Measurements from ENCODE around the gene MUS81.

MUS81 gene

DNA sequence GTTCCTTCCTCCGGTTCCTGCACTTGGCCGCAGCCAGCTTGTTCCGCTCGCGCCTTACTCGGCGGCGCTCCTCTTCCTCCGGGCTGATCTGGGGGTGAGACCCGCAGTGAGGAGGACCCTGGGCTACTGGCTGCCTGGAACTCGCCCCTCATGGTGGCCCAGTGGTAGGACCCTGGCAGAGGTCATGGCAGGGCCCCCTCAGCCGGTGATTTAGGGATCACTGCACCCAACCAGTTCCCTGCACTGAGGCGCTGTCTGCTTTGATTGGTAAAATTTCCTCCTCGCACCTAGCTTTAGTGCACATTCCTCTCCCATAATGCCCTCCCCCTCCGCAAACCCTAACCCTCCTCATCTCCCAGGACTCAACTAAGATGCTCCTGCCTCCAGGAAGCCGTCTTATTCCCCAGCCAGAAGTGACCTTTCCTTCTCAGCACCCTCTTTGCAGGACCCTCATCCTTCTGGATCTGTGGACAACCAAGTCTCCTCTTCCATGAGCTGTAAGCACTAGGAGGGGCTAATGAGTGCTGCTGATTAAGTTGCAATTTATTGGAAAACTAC, 33.9 kb downstream of the MUS81 start:
- Histone ChIP-seq H3K36me3 (ENCODE audit: control insufficient read depth, insufficient read depth, low read length) (no peaks in the 10 kb centered on the region), H3K27me3 (ENCODE audit: control insufficient read depth, insufficient read depth, low read length, poor library complexity, severe bottlenecking) (peaks cover 62% of the 10 kb centered on the region), H3K4me1 (ENCODE audit: control insufficient read depth, insufficient read depth, low read length) (peaks cover 19% of the 10 kb centered on the region), H3K9me3 (ENCODE audit: control insufficient read depth, low read length) (no peaks in the 10 kb centered on the region), H3K27ac (ENCODE audit: insufficient read depth, low read depth, low read length, poor library complexity, severe bottlenecking) (no peak overlapping the region), H3K4me3 (ENCODE audit: insufficient read depth, low read depth, low read length) (no peak overlapping the region)
- 95% methylated on average over 16 of the region's 16 CpGs for WGBS, 2 experiments

DNA sequence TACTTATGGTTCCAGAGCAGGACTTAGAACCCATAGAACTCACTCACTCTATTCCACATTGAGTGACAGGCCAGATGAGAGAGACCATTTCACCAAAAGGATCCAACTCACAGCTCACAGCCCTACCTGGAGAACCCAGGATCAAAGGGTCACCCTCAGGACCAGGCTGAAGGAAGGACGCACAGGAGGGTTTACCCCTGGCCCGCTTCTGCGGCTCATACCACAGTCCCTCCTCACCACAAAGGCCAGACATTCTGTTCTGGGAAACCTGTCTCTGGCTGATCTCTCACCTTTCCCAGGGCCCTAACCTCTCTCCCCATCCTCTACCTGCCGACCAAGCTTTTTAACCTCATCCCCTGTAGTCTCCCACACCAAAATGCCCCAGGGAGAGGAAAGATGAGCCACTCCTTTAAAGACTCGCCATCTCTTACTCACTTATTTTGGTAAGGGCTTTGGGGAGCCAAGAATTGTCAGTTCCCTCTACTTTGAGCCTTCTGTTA, 35.3 kb downstream of the MUS81 start:
- Histone ChIP-seq H3K4me1 (ENCODE audit: control insufficient read depth, insufficient read depth, low read length) (peaks cover 12% of the 10 kb centered on the region), H3K27me3 (ENCODE audit: control insufficient read depth, insufficient read depth, low read length, poor library complexity, severe bottlenecking) (peaks cover 64% of the 10 kb centered on the region), H3K9me3 (ENCODE audit: control insufficient read depth, low read length) (no peaks in the 10 kb centered on the region), H3K36me3 (ENCODE audit: control insufficient read depth, insufficient read depth, low read length) (no peaks in the 10 kb centered on the region), H3K27ac (ENCODE audit: insufficient read depth, low read depth, low read length, poor library complexity, severe bottlenecking) (no peak overlapping the region), H3K4me3 (ENCODE audit: insufficient read depth, low read depth, low read length) (no peak overlapping the region)
- WGBS, 2 experiments: 88 to 93% methylated on average over 5 of the region's 5 CpGs

DNA sequence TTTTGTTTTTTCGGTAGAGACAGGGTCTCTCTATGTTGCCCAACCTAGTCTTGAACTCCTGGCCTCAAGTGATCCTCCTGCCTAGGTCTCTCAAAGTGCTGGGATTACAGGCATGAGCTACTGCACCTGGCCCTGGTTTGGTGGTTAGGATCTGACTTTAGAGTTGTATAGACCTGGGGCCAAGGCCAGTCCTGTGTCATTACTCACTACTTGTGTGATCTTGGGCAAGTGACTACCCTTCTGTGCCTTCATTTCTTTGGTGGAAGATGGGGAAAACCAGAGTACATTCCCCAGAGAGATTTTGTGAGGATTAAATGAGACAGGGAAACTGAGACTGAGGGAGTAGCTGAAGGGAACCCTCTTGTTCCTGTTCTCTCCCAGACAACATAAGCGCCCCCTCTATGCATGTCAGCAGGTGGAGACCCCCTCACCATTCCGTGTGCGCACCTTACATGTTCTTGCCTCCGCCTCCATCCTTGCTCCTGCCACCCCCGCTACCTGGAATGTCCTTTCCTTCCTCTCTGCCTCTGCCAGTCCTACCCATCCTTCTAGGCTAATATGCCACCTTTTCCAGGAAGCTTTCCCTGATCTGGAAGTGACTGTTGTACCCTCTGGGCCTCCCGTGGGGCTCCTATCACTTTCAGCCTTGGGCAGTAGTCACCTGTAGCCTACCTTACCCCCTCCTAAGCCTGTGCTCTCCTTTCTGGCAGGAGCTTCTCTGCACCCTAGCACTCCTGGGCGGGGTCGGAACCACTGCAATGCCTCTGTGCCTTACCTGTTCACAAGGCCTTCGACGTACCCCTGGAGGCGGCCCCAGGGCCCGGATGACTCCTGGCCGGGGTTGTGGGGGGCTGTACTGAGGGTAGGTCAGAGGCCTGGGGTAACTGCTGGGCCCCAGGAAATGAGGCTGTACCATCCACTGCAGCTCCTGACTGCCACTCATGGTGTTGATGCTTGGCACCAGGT, 36.1 kb downstream of the MUS81 start:
- no peaks in the 10 kb centered on the region for H3K9me3 ChIP-seq (ENCODE audit: control insufficient read depth, low read length)
- H3K27me3 ChIP-seq (ENCODE audit: control insufficient read depth, insufficient read depth, low read length, poor library complexity, severe bottlenecking): peaks cover 68% of the 10 kb centered on the region
- 92 to 93% methylated on average over 14 of the region's 14 CpGs for WGBS, 2 experiments
- H3K27ac ChIP-seq (ENCODE audit: insufficient read depth, low read depth, low read length, poor library complexity, severe bottlenecking): no peak overlapping the region
- H3K4me3 ChIP-seq (ENCODE audit: insufficient read depth, low read depth, low read length): no peak overlapping the region
- H3K36me3 ChIP-seq (ENCODE audit: control insufficient read depth, insufficient read depth, low read length): no peaks in the 10 kb centered on the region
- peaks cover 12% of the 10 kb centered on the region for H3K4me1 ChIP-seq (ENCODE audit: control insufficient read depth, insufficient read depth, low read length)

DNA sequence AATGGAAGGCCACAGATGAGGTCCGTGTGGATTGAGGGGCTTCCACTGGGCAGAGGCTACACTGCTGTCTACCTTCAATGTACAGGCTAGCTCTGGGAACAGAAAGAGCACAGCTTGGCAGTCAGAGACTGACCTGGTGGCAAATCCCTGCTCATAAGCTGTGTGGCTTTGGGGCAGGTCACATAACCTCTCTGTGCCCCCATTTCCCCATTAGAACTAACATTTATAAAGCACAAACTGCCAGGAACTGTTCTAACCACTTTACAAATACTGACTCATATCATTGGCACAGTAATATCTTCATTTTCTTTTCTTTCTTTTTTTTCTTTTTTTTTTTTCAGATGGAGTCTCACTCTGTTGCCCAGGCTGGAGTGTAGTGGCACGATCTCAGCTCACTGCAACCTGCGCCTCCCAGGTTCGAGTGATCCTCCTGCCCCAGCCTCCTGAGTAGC, 36.8 kb downstream of the MUS81 start:
- Histone ChIP-seq H3K36me3 (ENCODE audit: control insufficient read depth, insufficient read depth, low read length) (no peaks in the 10 kb centered on the region), H3K27ac (ENCODE audit: insufficient read depth, low read depth, low read length, poor library complexity, severe bottlenecking) (no peak overlapping the region), H3K4me3 (ENCODE audit: insufficient read depth, low read depth, low read length) (no peak overlapping the region), H3K4me1 (ENCODE audit: control insufficient read depth, insufficient read depth, low read length) (peaks cover 5% of the 10 kb centered on the region), H3K27me3 (ENCODE audit: control insufficient read depth, insufficient read depth, low read length, poor library complexity, severe bottlenecking) (peaks cover 68% of the 10 kb centered on the region), H3K9me3 (ENCODE audit: control insufficient read depth, low read length) (no peaks in the 10 kb centered on the region)
- 94 to 96% methylated on average over 4 of the region's 4 CpGs for WGBS, 2 experiments

DNA sequence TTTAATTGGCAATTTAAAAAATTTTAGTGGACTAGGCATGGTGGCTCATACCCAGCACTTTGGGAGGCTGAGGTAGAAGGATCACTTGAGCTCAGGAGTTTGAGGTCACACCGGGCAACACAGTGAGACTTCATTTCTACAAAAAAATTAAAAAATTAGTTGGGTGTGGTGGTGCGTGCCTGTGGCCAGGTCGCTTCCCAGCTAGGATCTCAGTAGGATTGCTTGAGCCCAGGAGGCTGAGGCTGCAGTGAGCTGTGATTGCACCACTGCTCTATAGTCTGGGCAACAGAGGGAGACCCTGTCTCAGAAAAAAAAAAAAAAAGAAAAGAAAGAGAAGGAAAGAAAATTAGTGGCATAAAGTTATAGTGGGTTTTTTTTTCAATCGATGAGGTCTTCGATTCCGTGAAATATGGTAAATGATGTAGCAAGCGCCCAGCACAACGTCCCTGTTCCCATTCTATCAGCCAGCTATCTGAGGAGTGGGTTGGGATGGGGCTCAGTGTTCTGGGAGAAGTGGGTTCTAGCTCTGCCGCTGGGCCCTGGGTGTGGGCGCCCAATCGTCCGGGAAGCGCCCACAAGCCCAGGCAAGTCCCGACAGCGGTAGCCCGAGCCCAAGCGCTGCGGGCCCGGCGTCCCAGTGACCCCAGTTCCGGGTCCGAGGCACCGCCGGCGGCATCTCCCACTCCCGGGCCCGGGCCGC, 38.6 kb downstream of the MUS81 start:
- Histone ChIP-seq H3K36me3 (ENCODE audit: control insufficient read depth, insufficient read depth, low read length) (no peaks in the 10 kb centered on the region), H3K9me3 (ENCODE audit: control insufficient read depth, low read length) (no peaks in the 10 kb centered on the region), H3K27ac (ENCODE audit: insufficient read depth, low read depth, low read length, poor library complexity, severe bottlenecking) (no peak overlapping the region), H3K4me1 (ENCODE audit: control insufficient read depth, insufficient read depth, low read length) (peaks cover 5% of the 10 kb centered on the region), H3K4me3 (ENCODE audit: insufficient read depth, low read depth, low read length) (peak overlapping the region; percentile 34), H3K27me3 (ENCODE audit: control insufficient read depth, insufficient read depth, low read length, poor library complexity, severe bottlenecking) (peaks cover 80% of the 10 kb centered on the region)
- WGBS, 2 experiments: 24% methylated on average over 28 of the region's 28 CpGs

DNA sequence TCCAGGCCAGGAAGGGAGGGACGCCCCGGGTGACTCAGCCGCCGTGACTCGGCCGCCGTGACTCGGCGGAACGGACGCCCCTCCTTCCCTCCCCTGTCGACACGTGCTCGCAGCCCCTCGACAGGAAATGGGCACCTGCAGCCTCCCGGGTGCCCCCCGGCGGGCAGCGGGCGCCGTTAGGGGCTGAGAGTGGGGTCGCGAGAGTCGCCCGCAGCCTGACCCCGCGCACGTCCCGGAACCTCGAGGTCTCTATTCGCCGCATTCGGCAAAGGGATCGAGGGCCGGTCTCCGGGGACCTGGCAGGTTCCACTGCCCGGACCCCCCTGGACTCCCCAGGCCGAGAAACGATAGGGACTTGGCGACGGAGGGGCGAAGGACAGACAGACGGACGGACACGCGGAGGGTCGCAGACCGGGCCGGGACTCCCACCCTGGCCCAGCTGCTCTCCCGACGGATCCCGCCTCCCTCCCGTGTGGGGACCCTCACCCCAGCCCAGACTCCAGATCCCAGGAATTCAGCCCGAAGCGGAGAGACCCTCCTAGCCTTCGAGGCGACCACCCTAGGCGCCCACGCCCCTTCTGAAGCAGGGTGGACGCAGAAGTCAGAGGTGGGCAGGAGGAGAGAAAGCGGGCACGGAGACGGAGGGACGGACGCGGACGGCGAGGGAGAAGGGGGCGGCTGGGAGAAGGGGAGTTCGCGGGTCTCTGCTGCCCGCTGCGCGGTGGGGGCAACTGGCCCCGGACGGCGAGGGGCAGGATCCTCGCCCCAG, 39.3 kb downstream of the MUS81 start:
- H3K27me3 ChIP-seq (ENCODE audit: control insufficient read depth, insufficient read depth, low read length, poor library complexity, severe bottlenecking): peaks cover 80% of the 10 kb centered on the region
- H3K27ac ChIP-seq (ENCODE audit: insufficient read depth, low read depth, low read length, poor library complexity, severe bottlenecking): no peak overlapping the region
- H3K36me3 ChIP-seq (ENCODE audit: control insufficient read depth, insufficient read depth, low read length): no peaks in the 10 kb centered on the region
- H3K4me3 ChIP-seq (ENCODE audit: insufficient read depth, low read depth, low read length): peak overlapping the region; percentile 34
- H3K4me1 ChIP-seq (ENCODE audit: control insufficient read depth, insufficient read depth, low read length): peaks cover 5% of the 10 kb centered on the region
- no peaks in the 10 kb centered on the region for H3K9me3 ChIP-seq (ENCODE audit: control insufficient read depth, low read length)
- WGBS, 2 experiments: 2 to 3% methylated on average over 78 of the region's 78 CpGs

DNA sequence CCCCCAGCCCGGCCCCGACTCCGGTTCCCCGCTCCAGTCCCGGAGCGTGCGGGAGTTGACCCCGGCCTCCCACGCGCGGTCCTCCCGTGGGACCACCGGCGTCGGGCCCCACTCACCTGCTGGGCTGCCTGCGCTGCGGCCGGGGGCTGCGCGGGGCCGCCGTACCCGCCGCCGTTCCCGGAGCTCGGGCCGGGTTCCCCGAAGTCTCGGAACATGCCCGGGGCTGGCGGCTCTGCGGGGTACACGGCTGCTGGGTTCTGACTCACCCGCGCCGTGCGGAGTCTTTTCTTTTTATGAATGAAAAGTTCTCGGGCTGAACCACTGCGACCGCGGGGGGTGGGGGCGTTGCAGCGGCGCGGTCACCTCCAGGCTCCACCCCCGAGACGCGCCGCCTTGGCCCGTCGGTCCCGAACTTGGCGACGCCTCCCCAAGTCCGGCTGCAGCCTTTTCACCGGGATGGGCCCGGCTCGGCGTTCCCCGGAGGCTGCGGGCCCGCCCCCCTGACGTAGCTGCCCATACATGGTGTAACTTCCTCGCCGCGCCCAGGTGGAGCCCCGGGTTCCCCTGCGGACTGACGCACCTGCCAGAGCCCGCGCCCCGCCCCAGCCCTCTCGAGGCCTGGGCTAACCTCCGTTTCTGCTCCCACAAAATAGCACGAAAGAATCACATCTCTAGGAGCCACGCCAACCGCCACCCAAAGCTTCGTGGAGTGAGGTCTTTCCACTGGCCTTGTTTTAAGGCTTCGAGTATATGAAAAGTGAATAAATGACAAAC, 40.1 kb downstream of the MUS81 start, which contains the start of gene FOSL1:
Gene FOSL1 (minus strand): TSS at position 264 of the 774 bp plus-strand sequence. CDS start 49 bp downstream, at position 215.
- WGBS, 2 experiments: 2 to 3% methylated on average over 79 to 80 of the region's 80 CpGs
- H3K36me3 ChIP-seq (ENCODE audit: control insufficient read depth, insufficient read depth, low read length): no peaks in the 10 kb centered on the region
- H3K4me3 ChIP-seq (ENCODE audit: insufficient read depth, low read depth, low read length): peak within 1 kb of the TSS; percentile 34
- peaks cover 5% of the 10 kb centered on the region for H3K4me1 ChIP-seq (ENCODE audit: control insufficient read depth, insufficient read depth, low read length)
- no peak within 1 kb of the TSS for H3K27ac ChIP-seq (ENCODE audit: insufficient read depth, low read depth, low read length, poor library complexity, severe bottlenecking)
- H3K9me3 ChIP-seq (ENCODE audit: control insufficient read depth, low read length): no peaks in the 10 kb centered on the region
- peaks cover 79% of the 10 kb centered on the region for H3K27me3 ChIP-seq (ENCODE audit: control insufficient read depth, insufficient read depth, low read length, poor library complexity, severe bottlenecking)

DNA sequence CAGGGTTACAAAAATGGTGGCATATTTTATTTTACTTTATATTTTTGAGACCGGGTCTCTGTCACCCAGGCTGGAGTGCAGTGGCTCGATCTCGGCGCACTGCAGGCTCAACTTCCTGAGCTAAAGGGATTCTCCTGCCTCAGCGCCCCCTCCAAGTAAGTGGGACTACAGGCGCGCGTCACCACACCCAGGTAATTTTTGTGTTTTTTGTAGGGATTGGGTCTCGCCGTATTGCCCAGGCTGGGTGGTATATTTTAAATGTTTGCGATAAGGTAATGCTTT, 40.6 kb downstream of the MUS81 start:
- WGBS, 2 experiments: 69 to 76% methylated on average over 8 to 11 of the region's 11 CpGs
- Histone ChIP-seq H3K27me3 (ENCODE audit: control insufficient read depth, insufficient read depth, low read length, poor library complexity, severe bottlenecking) (peaks cover 74% of the 10 kb centered on the region), H3K9me3 (ENCODE audit: control insufficient read depth, low read length) (no peaks in the 10 kb centered on the region), H3K36me3 (ENCODE audit: control insufficient read depth, insufficient read depth, low read length) (no peaks in the 10 kb centered on the region), H3K4me3 (ENCODE audit: insufficient read depth, low read depth, low read length) (no peak overlapping the region), H3K27ac (ENCODE audit: insufficient read depth, low read depth, low read length, poor library complexity, severe bottlenecking) (no peak overlapping the region), H3K4me1 (ENCODE audit: control insufficient read depth, insufficient read depth, low read length) (peaks cover 5% of the 10 kb centered on the region)

DNA sequence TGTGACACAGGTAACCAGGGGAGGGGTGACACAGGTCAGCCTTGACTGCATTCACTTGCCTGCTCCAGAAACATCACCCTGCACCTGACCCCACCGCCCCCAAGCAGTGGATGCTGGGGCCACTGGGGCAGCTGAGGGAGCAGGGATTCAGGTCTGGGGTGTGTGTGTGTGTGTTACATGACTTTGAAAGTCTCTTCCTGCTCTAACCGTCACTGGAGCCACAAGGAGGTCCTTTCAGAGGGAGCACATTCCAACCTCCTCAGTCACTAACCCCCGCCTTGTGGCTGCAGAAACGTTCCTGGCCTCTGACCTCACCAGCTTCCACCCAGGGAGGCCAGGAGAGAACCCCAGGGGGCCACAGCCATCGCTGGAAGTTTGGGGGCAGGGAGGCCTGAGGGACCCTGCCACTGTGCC, 42.8 kb downstream of the MUS81 start:
- Histone ChIP-seq H3K4me3 (ENCODE audit: insufficient read depth, low read depth, low read length) (no peak overlapping the region), H3K4me1 (ENCODE audit: control insufficient read depth, insufficient read depth, low read length) (peaks cover 5% of the 10 kb centered on the region), H3K27me3 (ENCODE audit: control insufficient read depth, insufficient read depth, low read length, poor library complexity, severe bottlenecking) (peaks cover 64% of the 10 kb centered on the region), H3K27ac (ENCODE audit: insufficient read depth, low read depth, low read length, poor library complexity, severe bottlenecking) (no peak overlapping the region), H3K9me3 (ENCODE audit: control insufficient read depth, low read length) (no peaks in the 10 kb centered on the region), H3K36me3 (ENCODE audit: control insufficient read depth, insufficient read depth, low read length) (no peaks in the 10 kb centered on the region)
- 9 to 10% methylated on average over 5 of the region's 5 CpGs for WGBS, 2 experiments

All from ectodermal cell (in vitro differentiated cells).